GM15510 (cell line): ENCODE measurements around the gene PTH2.

ENCODE experiments used
- POLR2A ChIP-seq: IDR thresholded peaks from 3 replicates; pipeline ENCODE4 v1.6.1; 2011; ENCODE audit warnings: borderline replicate concordance; ENCODE audit not compliant: insufficient read length; ENCODE audit errors: extremely low read depth

PTH2 gene

GRCh38 chr19:49440439-49441209 lies 17.4 kb upstream of the PTH2 start:
- TF ChIP-seq POLR2A = no peak

- no peak for TF ChIP-seq POLR2A
These were observed 16.6 kb upstream of the PTH2 start for GRCh38 chr19:49439836-49440235.

GRCh38 chr19:49438261-49438660 lies 15.0 kb upstream of the PTH2 start:
- no peak for TF ChIP-seq POLR2A

GRCh38 chr19:49437231-49437630 lies 14.0 kb upstream of the PTH2 start:
- no peak for TF ChIP-seq POLR2A

- no peak for TF ChIP-seq POLR2A
These were observed 13.3 kb upstream of the PTH2 start for GRCh38 chr19:49436381-49437017.

GRCh38 chr19:49435670-49436069 lies 12.4 kb upstream of the PTH2 start:
- TF ChIP-seq POLR2A = no peak

GRCh38 chr19:49434907-49435583 lies 11.8 kb upstream of the PTH2 start:
- TF ChIP-seq POLR2A = no peak

- TF ChIP-seq POLR2A = no peak
These were observed 10.1 kb upstream of the PTH2 start for GRCh38 chr19:49433240-49433901.

- TF ChIP-seq POLR2A = no peak
These were observed 9.2 kb upstream of the PTH2 start for GRCh38 chr19:49432141-49433073.

- TF ChIP-seq POLR2A = no peak
These were observed 8.1 kb upstream of the PTH2 start for GRCh38 chr19:49431330-49431749.

- TF ChIP-seq POLR2A = no peak
These were observed 7.6 kb upstream of the PTH2 start for GRCh38 chr19:49430678-49431329.

- no peak for TF ChIP-seq POLR2A
These were observed 7.0 kb upstream of the PTH2 start for GRCh38 chr19:49430172-49430677.
